Transverse colon (tissue), 4 donors: ENCODE results near the gene GPC5.

ENCODE experiments used
- CTCF ChIP-seq, 5 experiments: fragments of 200-600 bp in 3 of 5; fragments of 450-650 bp in 2 of 5; sonication (generic) in 3 of 5; IDR thresholded peaks; 1 replicate in 2 of 5; 2 replicates in 3 of 5; pipeline ENCODE4 v1.5.1; 2016 to 2017; ENCODE audit warnings: antibody characterized with exemption in 5 of 5, inconsistent platforms in 3 of 5, mild to moderate bottlenecking in 2 of 5, moderate library complexity in 1 of 5
- EP300 ChIP-seq: sonication (generic); formaldehyde crosslinking; IDR thresholded peaks from one replicate; pipeline ENCODE4 v1.6.1; 2017; ENCODE audit warnings: antibody characterized with exemption, low read depth
- POLR2A ChIP-seq: fragments of 450-650 bp; IDR thresholded peaks from one replicate; pipeline ENCODE4 v1.6.1; 2016; ENCODE audit warnings: antibody characterized with exemption, mild to moderate bottlenecking, moderate library complexity
- POLR2AphosphoS5 ChIP-seq, 3 donors: sonication (generic); formaldehyde crosslinking; IDR thresholded peaks; one replicate each; pipeline ENCODE4 v1.6.1; 2016; ENCODE audit warnings: antibody characterized with exemption in 3 of 3

GRCh38 chr13:91739751-91740150 lies 341.3 kb downstream of the GPC5 start:
- no peak for TF ChIP-seq CTCF (IDR thresholded peaks at IDR 0.05)
- no peak for TF ChIP-seq POLR2A
- no peak for TF ChIP-seq EP300
- no peak for TF ChIP-seq POLR2AphosphoS5 (IDR thresholded peaks at IDR 0.05)
